Activated naive CD8-positive, alpha-beta T cell treated with anti-CD3 and anti-CD28 coated beads for 36 hours (primary cell): ENCODE data around the gene ATP6V1G1. TPM values are rescaled to one million over a fixed set of nuclear protein-coding genes. Genes with fewer than 3 reads are reported as not detected.

Source experiments
- DNase-seq: peaks from one replicate; pipeline ENCODE4 v3.0.0; 2021
- H3K27ac Mint-ChIP-seq: one replicate; pipeline ENCODE4 v1.8.0; 2022; ENCODE audit warnings: mild to moderate bottlenecking, moderate library complexity, mixed read lengths
- H3K27me3 Mint-ChIP-seq: one replicate; pipeline ENCODE4 v1.8.0; 2022; ENCODE audit warnings: mild to moderate bottlenecking, mixed read lengths
- H3K36me3 Mint-ChIP-seq: one replicate; pipeline ENCODE4 v1.8.0; 2021; ENCODE audit warnings: mild to moderate bottlenecking, mixed read lengths
- H3K4me1 Mint-ChIP-seq: one replicate; pipeline ENCODE4 v1.8.0; 2021; ENCODE audit warnings: mixed read lengths
- H3K4me3 Mint-ChIP-seq: one replicate; pipeline ENCODE4 v1.8.0; 2022; ENCODE audit warnings: mild to moderate bottlenecking, moderate library complexity, mixed read lengths
- H3K9me3 Mint-ChIP-seq: one replicate; pipeline ENCODE4 v1.8.0; 2022; ENCODE audit warnings: mixed read lengths
- total RNA-seq, 2 experiments: library from RNA; stranded (reverse); gene quantifications; one replicate each; pipeline ENCODE4 v1.2.3, GENCODE V29; 2021

ATP6V1G1 gene
- total RNA-seq, 2 experiments from 2014 or later = 41.7 to 41.9 TPM

GRCh38 chr9:114614373-114614772 lies 26.8 kb downstream of the ATP6V1G1 start:
- no peak overlapping the region for H3K27ac Mint-ChIP-seq
- H3K27me3 Mint-ChIP-seq = no peaks in the 10 kb centered on the region
- no peak for DNase-seq
- peaks cover 51% of the 10 kb centered on the region for H3K4me1 Mint-ChIP-seq
- H3K9me3 Mint-ChIP-seq = peaks cover 2% of the 10 kb centered on the region
- H3K36me3 Mint-ChIP-seq = peaks cover 47% of the 10 kb centered on the region
- no peak overlapping the region for H3K4me3 Mint-ChIP-seq

DNA sequence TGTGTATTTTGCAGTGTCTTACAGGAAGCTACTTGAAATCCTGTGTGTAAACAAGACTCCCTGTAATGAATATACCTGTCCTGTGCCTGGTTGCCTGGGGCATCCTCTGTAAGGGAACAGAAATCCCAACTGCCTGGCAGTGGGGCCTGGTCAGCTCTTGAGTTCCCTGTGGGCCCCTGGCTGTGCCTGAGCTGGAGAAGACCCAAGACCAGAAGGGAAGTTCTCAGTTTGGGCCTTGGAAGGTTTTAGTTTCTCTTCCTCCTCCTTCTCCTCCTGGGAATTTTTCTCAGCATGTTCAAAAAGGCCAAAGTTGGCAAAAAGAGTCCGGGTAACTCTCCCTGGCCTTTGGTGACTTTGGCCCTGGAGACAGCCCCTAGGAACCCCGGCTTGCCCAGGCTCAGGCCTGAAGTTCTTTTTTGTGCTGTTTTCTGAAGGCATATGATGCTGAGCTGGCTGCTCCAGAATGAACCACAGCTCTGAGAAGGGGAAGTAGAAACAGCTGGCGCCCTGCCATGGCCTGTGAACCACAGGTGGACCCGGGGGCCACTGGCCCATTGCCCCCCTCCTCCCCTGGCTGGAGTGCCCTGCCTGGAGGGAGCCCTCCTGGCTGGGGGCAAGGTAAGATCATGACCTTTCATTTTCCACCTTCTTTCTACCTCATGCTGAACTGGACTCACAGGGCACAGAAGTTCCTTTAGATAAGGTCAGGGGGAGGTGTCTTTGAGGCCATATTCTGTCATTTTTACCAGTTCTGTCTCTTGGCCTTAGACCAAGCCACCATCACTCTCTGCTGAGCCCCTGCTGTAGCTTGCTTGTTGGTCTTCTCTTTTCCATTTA lies 29.3 kb downstream of the ATP6V1G1 start:
- peak overlapping the region; percentile 88 for H3K27ac Mint-ChIP-seq
- DNase-seq = peak; percentile 13
- H3K4me1 Mint-ChIP-seq = peaks cover 46% of the 10 kb centered on the region
- H3K9me3 Mint-ChIP-seq = peaks cover 2% of the 10 kb centered on the region
- H3K27me3 Mint-ChIP-seq = no peaks in the 10 kb centered on the region
- H3K4me3 Mint-ChIP-seq = no peak overlapping the region
- H3K36me3 Mint-ChIP-seq = peaks cover 55% of the 10 kb centered on the region

DNA sequence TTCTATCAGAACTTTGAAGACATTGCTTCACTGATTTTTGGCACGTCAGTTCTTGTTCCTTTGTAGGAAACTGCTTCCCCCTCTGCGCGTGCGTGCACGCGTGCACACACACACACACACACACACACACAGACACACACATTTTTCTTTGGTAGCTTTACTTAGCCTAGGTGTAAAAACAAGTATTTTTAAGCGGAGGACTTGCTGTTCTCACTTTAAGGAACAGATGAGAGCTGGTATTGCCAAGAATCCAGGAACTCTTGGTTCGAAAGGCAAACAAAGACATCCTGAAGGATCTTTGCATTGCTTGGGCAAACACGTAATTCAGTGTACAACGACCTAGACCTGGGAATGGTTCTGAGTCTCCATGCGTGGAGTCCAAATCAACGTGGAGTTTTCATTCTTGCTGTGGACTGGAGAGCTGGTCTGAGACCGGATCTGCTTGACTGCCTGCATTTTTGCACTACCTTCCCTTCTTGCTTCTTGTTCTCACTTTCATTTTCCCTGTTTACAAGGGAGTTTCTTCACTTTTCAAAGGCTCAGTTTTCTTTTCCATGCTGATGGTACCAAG lies 31.7 kb downstream of the ATP6V1G1 start:
- H3K4me3 Mint-ChIP-seq = peak overlapping the region; percentile 73
- H3K9me3 Mint-ChIP-seq = peaks cover 2% of the 10 kb centered on the region
- H3K27ac Mint-ChIP-seq = peak overlapping the region; percentile 81
- H3K4me1 Mint-ChIP-seq = peaks cover 26% of the 10 kb centered on the region
- peaks cover 51% of the 10 kb centered on the region for H3K36me3 Mint-ChIP-seq
- DNase-seq = no peak
- H3K27me3 Mint-ChIP-seq = no peaks in the 10 kb centered on the region

DNA sequence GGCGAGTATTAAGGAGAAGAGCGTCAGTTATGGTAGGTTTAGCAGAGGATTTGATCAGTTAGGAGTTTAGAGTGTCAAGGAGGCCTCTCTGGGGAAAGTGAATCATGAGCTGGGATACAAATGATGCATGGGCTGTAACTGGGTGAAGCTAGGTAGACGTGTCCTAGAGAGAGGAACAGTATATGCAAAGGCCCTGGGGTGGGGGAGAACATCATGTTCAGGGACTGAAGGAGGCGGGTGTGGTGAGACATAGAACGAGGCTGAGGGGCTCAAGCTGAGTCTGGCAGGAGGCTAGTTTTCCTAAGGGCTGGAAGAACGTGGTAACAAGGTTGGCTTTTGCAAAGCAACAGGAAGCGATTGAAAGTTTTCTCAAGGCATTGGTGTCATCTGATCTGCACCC lies 34.0 kb downstream of the ATP6V1G1 start:
- Mint-ChIP-seq H3K4me1 (peaks cover 19% of the 10 kb centered on the region), H3K36me3 (peaks cover 39% of the 10 kb centered on the region), H3K4me3 (no peak overlapping the region), H3K27me3 (no peaks in the 10 kb centered on the region), H3K9me3 (no peaks in the 10 kb centered on the region), H3K27ac (no peak overlapping the region)
- DNase-seq = no peak

DNA sequence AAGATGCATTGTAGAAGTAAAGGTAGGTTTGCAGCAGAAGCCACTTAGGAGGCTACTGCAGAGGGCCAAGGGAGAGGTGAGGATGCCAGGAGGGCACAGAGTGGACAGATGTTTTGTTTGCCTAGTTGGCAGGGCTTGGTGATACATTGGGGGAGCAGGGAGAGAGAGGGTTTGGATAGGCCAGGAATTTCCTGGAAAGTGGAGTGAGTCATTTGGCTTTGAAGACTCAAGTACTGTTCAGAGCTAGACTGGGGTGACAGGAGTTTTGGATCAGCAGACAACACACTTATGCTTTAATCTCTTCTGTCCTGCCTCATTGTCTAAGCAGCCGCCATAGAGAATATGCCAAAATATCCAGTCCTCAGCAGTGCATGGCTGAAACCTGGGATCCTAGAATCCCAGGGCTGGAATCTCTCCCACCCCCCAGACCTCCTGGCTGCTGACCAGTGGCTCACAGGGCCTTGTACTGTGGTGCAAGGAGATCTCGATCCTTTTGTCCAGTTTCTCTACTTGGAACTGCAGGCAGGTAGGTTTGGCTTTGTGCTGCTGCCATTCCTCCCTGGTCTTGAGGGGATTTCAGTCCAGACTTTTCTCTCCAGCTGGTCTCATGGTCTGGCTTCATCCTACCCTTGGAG lies 34.5 kb downstream of the ATP6V1G1 start:
- Mint-ChIP-seq H3K27ac (no peak overlapping the region), H3K36me3 (peaks cover 38% of the 10 kb centered on the region), H3K4me1 (peaks cover 14% of the 10 kb centered on the region)

GRCh38 chr9:114624677-114625076 lies 37.1 kb downstream of the ATP6V1G1 start:
- Mint-ChIP-seq H3K27ac (no peak overlapping the region), H3K9me3 (no peaks in the 10 kb centered on the region), H3K4me1 (peaks cover 1% of the 10 kb centered on the region), H3K27me3 (no peaks in the 10 kb centered on the region), H3K36me3 (peaks cover 24% of the 10 kb centered on the region), H3K4me3 (no peak overlapping the region)
- DNase-seq = no peak

More for the DNA sequence above, 34.5 kb downstream of the ATP6V1G1 start:
- Mint-ChIP-seq H3K9me3 (no peaks in the 10 kb centered on the region), H3K27me3 (no peaks in the 10 kb centered on the region), H3K4me3 (no peak overlapping the region)
- no peak for DNase-seq

DNA sequence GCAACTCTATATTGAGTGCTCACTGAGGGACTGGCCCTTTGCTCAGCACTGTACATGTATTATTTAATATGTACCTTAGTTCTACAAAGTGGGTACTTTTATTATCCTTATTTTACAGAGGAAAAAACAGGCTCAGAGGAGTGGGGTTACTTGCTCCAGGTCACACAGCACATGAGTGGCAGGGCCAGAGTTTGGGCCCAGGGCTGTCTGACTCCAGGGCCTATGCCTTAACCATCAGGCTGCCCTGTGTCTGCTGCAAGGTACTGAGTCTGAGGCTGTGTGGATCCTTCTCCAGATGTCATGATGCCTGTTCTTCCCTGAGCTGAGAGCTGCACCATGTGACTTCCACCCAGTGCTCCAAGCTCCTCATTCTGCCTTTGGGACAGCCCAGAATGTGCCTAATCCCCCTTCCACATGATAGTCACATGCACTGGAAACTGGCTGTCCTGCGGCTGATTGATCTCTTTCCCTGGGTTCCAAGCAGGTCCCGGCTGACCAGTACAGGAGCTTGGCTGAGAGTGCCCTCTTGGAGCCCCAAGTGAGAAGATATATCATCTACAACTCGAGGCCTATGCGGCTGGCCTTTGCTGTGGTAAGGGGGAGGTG lies 38.9 kb downstream of the ATP6V1G1 start:
- H3K9me3 Mint-ChIP-seq = no peaks in the 10 kb centered on the region
- H3K27me3 Mint-ChIP-seq = no peaks in the 10 kb centered on the region
- peaks cover 22% of the 10 kb centered on the region for H3K36me3 Mint-ChIP-seq
- no peak overlapping the region for H3K4me3 Mint-ChIP-seq
- no peak for DNase-seq
- no peak overlapping the region for H3K27ac Mint-ChIP-seq
- no peaks in the 10 kb centered on the region for H3K4me1 Mint-ChIP-seq

- no peak overlapping the region for H3K4me3 Mint-ChIP-seq
Observed at GRCh38 chr9:114627553-114627952, 40.0 kb downstream of the ATP6V1G1 start.

DNA sequence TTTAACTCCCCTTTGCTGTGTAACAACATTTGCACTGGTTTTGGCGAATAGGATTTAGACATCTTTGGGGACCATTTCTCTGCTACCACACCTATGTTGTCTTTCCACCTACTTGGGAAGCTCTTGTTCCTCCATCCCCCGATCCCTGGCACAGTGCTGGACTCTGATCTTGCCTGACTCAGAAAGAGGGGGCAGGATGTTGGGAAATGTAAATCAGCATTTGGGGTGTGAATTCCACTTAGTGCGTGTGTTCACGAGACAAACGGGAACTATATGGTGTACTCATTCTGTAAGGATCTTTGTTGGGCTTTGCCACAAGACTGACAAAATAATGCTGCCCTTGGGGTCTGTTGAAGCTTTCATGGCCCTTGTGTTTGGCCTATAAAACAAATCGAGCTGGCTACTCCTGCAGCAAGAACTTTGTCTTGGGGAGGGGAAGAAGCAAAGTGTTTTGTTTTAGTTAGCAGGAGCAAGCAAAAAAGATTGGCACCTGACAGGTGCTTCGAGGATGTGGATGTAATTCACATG lies 42.1 kb downstream of the ATP6V1G1 start:
- H3K4me3 Mint-ChIP-seq = no peak overlapping the region
- no peaks in the 10 kb centered on the region for H3K9me3 Mint-ChIP-seq
- no peaks in the 10 kb centered on the region for H3K4me1 Mint-ChIP-seq
- peaks cover 16% of the 10 kb centered on the region for H3K36me3 Mint-ChIP-seq
- no peak overlapping the region for H3K27ac Mint-ChIP-seq
- no peaks in the 10 kb centered on the region for H3K27me3 Mint-ChIP-seq
- no peak for DNase-seq

More at GRCh38 chr9:114627553-114627952, 40.0 kb downstream of the ATP6V1G1 start:
- Mint-ChIP-seq H3K27ac (no peak overlapping the region), H3K4me1 (no peaks in the 10 kb centered on the region), H3K27me3 (no peaks in the 10 kb centered on the region), H3K36me3 (peaks cover 16% of the 10 kb centered on the region), H3K9me3 (no peaks in the 10 kb centered on the region)
- no peak for DNase-seq

DNA sequence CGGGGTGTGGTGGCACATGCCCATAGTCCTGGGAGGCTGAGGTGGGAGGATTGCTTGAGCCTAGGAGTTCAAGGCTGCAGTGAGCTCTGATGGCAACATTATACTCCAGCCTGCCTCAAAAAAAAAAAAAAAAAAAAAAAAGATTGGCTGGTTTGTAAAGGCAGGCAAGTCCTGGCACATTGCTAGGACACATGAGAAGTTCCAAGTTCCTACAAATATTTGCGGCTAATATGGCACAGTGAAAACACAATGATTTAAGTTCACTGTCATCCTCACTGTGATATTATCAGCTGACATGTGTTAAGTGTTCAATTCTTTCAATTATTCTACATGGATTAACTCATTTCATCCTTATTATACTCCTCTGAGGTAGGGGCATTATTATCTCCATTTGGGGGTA lies 43.6 kb downstream of the ATP6V1G1 start:
- no peaks in the 10 kb centered on the region for H3K27me3 Mint-ChIP-seq
- H3K4me3 Mint-ChIP-seq = no peak overlapping the region
- DNase-seq = no peak
- no peak overlapping the region for H3K27ac Mint-ChIP-seq
- no peaks in the 10 kb centered on the region for H3K4me1 Mint-ChIP-seq
- peaks cover 16% of the 10 kb centered on the region for H3K36me3 Mint-ChIP-seq
- no peaks in the 10 kb centered on the region for H3K9me3 Mint-ChIP-seq

DNA sequence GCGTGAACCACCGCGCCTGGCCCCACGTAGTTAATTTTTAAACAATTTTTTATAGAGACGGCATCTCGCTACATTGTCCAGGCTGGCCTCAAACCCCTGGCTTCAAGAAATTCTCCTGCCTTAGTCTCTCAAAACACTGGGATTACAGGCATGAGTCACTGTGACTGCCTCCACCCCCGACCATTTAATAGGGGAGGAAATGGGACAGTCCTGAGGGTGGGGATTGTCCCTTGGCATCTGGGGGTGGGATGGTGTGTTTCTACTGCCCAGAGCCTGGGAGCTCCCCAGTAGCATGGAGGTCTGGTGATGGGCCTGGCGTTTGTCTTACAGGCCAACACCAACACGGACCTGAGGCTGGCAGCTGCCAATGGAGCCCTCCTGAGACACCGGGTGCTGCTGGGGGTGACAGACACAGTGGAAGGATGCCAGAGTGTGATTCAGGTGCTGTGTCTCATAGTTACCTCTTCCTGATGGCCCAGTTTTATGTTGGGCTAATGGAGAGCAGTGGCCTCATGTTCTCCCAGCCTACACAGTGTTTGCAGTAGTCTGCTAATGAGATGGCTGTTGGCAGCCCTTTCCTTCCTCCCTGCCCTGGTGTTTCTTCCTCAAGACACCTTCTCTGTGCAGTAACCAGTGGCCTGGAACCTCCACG lies 46.0 kb downstream of the ATP6V1G1 start:
- DNase-seq = no peak
- no peaks in the 10 kb centered on the region for H3K4me1 Mint-ChIP-seq
- no peaks in the 10 kb centered on the region for H3K9me3 Mint-ChIP-seq
- H3K4me3 Mint-ChIP-seq = no peak overlapping the region
- no peaks in the 10 kb centered on the region for H3K27me3 Mint-ChIP-seq
- H3K27ac Mint-ChIP-seq = no peak overlapping the region
- H3K36me3 Mint-ChIP-seq = peaks cover 16% of the 10 kb centered on the region

DNA sequence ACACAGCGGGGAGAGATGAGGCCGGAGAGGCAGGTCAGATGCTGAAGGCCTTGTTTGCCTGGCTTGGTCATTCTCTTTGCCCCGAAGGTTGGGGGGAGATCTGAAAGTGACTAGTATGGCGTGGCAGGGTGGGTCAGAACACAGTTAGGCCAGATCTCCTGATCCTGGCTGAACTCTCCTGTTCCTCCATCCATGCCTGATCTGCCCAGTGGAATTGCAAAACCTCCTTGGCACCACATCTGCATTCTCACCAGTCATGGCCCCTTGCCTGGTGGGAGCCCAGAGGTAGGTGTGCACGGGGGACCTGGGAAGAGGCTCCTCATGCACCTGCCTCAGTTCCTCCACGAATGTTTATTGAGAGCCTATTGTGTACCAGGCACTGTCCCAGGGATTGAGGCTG lies 46.8 kb downstream of the ATP6V1G1 start:
- H3K36me3 Mint-ChIP-seq = peaks cover 14% of the 10 kb centered on the region

DNA sequence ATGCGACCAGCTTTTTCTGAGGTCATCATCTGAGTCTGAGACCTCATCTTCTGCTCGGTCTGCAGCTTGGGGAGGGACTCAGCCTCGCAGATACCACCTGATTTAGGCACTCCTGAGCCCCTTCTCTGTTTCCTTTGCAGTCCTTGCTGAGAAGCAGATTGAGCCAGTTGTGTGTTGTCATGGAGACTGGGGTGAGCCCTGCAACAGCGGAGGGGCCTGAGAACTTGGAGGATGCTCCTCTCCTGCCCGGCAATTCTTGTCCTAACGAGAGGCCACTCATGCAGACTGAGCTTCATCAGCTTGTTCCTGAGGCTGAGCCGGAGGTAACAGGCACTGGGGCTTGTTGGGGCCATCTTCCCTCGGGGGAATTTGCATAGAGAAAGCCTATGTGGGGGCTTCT lies 50.8 kb downstream of the ATP6V1G1 start:
- no peak overlapping the region for H3K27ac Mint-ChIP-seq
- DNase-seq = no peak
- peaks cover 25% of the 10 kb centered on the region for H3K36me3 Mint-ChIP-seq
- no peaks in the 10 kb centered on the region for H3K9me3 Mint-ChIP-seq
- no peak overlapping the region for H3K4me3 Mint-ChIP-seq
- H3K4me1 Mint-ChIP-seq = peaks cover 3% of the 10 kb centered on the region
- no peaks in the 10 kb centered on the region for H3K27me3 Mint-ChIP-seq

More for the DNA sequence above, 46.8 kb downstream of the ATP6V1G1 start:
- Mint-ChIP-seq H3K4me1 (no peaks in the 10 kb centered on the region), H3K27me3 (no peaks in the 10 kb centered on the region), H3K4me3 (no peak overlapping the region), H3K9me3 (no peaks in the 10 kb centered on the region), H3K27ac (no peak overlapping the region)
- no peak for DNase-seq

- H3K36me3 Mint-ChIP-seq = peaks cover 33% of the 10 kb centered on the region
- no peak for DNase-seq
- peaks cover 3% of the 10 kb centered on the region for H3K4me1 Mint-ChIP-seq
- H3K27me3 Mint-ChIP-seq = no peaks in the 10 kb centered on the region
- peak overlapping the region; percentile 49 for H3K27ac Mint-ChIP-seq
- no peak overlapping the region for H3K4me3 Mint-ChIP-seq
- H3K9me3 Mint-ChIP-seq = no peaks in the 10 kb centered on the region
Observed at GRCh38 chr9:114641967-114642366, 54.4 kb downstream of the ATP6V1G1 start.
